CD4-positive, alpha-beta T cell treated with Interleukin-6 at 100 ng/mL for 8 hours (primary cell): ENCODE results near the gene ZNF813.

Experiments
- DNase-seq: peaks from one replicate; pipeline ENCODE4 v3.0.0-alpha.2; 2020; ENCODE audit warnings: mixed read lengths, low spot score

The ZNF813 gene

DNA sequence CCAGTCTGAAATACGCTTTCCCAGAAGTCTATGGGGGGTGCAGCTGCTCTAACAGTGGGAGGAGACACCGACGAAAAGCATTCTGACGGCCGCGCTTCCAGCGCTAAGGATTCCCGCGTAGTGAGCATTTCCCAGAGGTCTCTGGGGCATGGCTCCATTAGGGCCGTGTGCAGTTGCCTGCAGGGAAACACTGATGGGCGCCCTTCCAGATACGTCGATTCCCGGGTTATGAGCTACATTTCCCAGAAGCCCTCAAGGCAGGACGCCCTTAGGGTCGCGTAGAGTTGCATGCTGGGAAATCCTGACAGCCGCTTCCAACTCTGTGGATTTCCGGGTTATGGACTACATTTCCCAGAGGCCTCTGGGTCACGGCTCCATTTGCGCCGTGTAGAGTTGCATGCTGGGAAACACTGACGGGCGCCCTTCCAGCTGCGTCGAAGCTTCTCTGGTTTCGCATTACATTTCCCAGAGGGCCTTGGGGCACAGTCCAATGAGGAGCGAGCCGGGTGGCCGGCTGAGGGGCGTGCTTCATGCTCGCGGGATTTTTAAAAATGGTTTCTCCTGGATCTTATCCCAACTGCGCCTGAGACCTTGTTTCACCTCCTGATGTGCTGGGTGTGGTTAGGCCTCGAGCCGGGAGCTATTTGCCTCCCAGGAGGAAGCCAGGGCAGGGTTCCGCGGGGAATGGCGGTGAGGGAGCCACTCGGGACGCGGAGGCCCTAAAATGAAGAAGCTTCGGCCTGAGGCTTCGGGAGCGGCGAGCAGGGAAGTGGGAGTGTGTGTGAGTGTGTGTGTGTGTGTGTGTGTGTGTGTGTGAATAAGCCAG lies 53.2 kb downstream of the ZNF813 start:
- DNase-seq, result peak; percentile 94

DNA sequence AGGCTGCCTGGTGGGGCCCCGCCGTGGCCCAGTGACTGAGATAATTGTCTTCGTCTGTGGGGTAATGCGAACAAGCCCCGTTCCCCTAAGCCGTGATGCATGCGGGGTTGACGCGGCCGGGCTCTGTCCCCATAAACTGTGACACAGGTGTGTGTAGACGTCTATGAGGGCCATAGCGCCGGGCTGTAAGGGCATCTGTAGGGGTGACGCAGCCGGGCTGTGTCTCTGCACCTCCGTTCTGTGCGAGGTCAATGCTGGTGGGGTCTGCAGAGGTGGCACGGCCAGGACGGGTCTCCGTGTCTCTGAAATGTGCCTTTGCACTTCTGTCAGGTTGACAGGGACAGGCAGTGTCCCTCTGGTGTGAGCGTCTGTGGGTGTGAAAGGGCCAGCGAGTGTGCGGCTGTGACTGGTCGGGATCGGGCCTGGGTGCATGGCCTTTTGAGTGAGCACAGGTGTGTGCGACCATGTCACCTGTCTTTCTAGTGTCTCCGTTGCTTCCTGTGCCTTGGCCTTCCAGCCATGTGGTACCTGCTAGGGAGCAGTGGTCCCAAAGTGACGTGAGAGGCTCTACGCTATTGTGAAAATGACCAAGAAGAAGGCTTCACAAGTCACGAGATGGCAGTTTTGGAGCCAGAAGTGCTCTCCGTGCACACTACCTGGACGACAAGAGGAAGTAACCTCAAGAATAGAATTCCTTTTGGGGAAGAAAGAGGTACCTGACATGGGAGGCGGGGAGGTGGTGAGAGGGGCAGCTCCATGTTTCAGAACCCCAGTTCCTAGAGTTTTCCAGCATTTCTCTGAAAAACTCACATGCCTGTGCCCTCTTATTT lies 54.1 kb downstream of the ZNF813 start:
- DNase-seq, result no peak

DNA sequence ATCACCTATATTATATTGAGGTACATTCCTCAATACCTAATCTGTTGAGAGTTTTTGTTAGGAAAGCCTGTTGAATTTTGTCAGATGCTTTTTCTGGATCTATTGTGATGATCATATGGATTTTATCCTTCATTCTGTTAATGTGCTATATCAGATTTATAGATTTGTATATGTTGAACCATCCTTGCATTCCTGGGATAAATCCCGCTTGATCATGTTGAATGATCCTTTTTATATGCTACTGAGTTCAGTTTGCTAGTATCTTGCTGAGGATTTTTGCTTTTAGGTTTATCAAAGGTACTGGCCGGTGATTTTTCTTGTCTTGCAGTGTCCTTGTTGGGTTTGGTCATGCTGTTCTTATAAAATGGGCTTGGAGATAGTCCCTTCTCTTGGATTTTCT lies 58.4 kb downstream of the ZNF813 start:
- no peak for DNase-seq

DNA sequence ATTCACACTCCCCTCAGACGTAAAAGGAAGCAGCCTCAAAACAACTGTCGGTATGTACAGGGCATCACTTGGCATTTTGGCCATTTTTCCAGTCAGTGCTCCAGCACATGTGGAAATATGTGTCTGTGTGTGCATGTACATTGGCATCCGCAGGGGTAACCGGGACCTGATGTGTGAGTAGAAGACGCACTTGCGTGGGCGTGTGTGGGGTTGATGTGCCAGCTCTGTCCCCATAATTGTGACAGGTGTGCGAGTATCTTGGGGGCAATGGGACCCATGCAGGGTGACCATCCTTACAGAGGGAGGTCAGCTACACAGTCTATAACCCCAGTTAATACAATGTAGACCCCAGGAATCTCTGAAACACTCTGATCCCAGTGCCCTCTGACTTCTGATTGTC lies 63.1 kb downstream of the ZNF813 start:
- DNase-seq, result no peak

DNA sequence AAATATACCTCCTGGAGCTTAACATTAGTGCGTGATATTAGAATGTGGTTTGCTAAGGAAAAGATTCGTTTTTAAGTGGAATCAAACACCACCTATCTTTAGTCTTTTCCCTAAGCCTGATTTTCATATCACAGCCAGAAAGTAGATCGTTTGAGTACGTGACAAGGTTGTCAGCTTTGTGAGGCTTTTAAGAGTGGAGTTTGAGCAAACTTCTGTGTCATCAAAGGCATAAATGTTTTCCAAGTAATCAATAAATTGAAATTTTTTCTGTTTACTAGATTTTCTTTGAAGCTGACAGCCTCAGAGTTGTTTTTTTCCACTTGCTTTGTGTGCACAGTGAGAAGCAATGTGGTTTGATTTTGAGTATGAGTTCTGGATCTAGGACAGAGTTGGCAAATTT lies 63.9 kb downstream of the ZNF813 start:
- DNase-seq, result no peak

DNA sequence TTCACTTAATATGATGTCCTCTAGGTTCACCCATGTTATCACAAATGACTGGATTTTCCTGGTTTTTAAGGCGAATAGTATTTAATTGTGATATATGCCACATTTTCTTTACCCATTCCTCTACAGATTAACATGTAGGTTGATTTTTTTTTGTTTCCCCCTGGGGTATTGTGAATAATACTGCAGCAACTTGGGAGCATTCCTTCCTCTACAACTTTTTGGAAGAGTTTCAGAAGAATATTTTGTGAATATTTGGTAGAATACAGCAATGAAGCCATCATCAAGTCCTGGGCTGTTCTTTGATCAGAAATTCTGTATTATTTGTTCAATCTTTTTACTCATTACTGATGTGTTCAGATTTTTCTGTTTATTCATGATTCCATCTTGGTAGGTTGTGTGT lies 64.8 kb downstream of the ZNF813 start:
- no peak for DNase-seq

DNA sequence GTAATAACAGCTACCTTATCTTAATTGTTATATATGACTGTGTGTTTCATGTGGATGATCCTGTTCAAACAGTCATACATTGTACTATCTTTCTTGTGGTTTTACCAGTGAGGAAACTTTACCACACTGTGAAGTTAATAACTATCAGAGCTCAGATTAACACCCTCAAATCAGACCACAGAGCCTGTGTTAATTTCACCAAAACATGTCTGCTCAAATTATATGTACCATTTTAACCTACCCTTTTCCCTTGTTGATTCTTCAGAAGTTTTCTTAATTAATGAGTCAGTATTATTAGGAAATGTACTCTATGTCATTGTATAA lies 68.7 kb downstream of the ZNF813 start:
- no peak for DNase-seq

DNA sequence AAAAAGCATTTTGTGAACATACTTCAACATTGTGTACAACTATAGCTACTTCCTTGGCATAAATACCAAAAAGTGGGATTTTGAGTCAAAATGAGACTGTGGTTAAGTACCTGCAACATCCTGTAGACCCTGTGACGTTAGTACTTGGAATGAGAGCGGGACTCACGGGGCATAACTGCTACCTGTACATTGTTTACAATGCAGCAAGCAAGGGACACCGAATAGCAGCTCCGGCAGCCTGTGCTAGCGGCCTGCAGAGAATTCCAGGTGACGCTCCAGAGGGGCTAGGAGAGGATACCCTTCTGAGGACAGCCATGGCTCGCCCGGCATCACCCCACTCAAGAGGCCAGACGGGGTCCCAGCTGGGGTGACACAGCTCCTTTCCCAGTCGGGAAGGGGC lies 69.6 kb downstream of the ZNF813 start:
- no peak for DNase-seq

DNA sequence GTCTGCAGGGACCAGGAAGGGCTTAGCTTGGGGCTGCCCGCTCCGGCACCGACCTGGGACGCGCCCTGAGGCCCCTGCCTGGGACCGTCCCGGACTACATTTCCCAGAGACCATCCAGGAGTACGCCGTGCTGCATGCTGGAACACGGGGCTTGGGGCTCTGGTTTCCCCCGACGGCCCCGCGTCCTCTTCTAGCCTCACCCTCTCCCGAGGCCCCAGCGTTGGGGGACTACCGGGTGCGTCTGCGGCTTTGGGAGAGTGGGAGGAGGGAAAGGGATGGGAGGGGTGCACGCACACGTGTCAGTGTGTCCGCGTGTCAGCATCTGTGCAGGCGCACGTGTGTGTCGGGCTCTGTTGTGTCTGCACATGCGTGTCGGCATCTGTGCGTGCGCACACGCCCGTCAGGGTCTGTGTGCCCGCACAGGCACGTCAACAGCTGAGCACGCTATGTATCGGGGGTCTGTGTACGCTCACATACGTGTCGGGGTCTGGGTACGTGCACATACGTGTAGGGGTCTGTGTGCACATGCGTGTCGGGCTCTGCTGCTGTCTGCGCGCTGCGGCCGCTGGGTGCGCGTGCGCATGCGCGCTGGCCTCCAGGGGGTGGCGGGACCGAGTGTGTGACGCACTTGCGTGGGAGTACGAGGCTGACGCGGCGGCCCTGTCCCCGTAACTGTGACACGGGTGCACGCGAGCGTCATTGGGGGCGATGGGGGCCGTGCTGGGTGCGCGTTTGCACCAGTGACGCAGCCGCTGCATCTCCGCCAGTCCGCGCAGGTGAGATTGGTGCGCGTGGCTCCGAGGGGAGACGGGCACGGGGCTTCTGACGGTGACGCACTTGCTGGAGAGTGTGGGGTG lies 70.2 kb downstream of the ZNF813 start, which contains the start of gene ZNF331:
Gene ZNF331 (plus strand): TSS at position 625 of the 857 bp plus-strand sequence. CDS start 31,232 bp downstream, outside the sequence.
- DNase-seq, result peak; percentile 87

DNA sequence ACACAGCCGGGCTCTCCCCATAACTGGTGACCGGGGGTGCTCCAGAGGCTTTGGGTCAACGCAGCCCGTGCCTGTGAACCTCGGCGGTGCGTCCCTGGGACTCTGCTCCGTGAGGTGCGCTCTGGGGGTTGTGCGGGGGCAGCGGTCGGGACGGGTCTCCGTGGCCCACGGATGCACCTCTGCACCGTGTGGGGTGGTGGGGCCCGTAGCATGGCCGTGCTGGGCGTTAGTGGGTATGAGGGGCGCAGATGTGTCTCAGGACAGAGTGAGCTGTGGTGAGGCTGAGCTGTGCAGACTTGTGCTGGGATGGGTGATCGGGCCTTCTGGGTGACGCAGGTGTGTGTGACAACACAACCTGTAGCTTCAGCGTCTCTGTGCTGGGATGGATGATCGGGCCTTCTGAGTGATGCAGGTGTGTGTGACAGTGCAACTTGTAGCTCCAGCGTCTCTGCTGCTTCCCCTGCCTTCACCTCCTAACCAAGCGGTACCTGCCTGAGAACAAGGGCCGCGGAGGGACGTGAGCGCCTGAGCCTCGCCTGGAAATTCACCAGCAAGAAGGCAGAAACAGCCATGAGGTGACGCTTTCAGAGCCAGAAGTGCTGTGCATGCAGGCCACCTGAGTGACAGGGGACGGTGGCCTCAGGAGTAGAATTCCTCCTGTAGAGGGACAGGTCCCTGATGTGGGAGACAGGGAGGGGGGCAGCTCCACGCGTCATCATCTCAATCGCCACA lies 71.0 kb downstream of the ZNF813 start:
- DNase-seq, result no peak

DNA sequence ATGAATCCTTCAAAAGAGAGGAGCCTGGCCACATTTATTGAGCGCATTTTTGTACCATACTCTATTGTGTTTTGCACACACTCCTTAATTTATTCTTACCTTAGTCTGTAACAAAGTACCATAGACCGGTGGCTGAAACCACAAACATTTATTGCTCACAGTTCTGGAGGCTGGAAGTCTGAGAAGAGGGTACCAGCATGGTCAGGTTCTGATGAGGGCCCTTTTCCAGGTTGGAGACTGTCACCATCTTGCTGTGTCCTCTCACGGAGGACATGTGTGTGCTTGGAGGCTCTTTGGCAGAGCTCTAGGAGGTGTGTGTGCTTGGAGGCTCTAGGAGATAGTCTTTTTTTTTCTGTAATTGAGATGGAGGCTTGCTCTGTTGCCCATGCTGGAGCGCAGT lies 72.6 kb downstream of the ZNF813 start:
- no peak for DNase-seq

DNA sequence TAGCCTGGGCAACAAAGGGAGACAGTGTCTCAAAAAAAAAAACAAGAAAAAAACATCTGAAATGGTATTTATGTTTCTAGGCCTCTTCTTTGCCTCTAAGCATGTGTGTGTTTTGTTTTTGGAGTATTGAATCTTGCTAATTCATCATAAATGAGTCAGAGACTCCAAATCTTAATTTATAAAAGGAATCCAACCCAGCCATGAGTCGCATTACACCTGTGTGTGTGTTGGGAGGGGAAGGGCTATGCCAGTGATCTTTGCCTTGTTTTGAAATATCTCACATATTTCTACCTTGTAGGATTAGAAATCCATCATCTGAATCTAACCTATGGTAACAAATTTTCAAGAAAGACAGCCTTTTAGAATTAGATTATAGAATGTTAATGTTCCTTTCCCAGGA lies 74.4 kb downstream of the ZNF813 start:
- no peak for DNase-seq

DNA sequence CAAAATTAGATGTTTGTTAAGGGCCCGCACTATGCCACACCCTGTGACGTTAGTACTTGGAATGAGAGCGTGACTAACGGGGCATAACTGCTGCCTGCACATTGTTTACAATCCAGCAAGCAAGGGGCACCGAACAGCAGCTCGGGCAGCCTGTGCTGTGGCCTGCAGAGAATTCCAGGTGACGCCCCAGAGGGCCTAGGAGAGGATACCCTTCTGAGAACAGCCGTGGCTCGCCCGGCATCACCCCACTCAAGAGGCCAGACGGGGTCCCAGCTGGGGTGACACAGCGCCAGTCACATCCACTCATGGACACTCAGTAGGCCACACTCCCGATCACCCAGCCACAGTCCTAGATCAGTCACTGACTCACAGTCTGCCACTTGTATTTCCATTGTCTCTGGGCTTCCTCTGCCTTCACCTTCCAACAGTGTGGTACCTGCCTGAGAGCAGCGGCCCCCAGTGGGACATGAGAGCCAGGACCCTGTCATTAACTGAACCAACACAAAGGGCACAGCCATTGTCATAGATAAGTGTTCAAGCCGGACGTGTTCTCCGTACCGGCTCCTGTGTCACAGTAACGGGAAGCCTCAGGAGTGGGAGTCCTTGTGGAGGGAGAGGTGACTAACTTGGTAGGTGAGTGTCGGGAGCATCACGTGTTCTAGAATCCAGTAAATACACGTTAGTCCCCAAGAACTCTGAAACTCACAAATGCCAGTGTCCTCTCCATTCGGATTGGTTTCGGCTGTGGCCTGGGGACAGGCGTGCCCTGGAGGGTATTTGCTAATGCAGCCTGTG lies 77.9 kb downstream of the ZNF813 start:
- DNase-seq, result no peak
